ENCODE data around the gene NANOS1.

GRCh38 chr10:119041326-119041725, 11.8 kb downstream of the NANOS1 start:
- no peak for TF ChIP-seq EP300 (IDR thresholded peaks at IDR 0.05)
- no peak for TF ChIP-seq POLR2AphosphoS5 (IDR thresholded peaks at IDR 0.05)
- TF ChIP-seq POLR2A (IDR thresholded peaks at IDR 0.05), result no peak
- TF ChIP-seq, protein P1, sequence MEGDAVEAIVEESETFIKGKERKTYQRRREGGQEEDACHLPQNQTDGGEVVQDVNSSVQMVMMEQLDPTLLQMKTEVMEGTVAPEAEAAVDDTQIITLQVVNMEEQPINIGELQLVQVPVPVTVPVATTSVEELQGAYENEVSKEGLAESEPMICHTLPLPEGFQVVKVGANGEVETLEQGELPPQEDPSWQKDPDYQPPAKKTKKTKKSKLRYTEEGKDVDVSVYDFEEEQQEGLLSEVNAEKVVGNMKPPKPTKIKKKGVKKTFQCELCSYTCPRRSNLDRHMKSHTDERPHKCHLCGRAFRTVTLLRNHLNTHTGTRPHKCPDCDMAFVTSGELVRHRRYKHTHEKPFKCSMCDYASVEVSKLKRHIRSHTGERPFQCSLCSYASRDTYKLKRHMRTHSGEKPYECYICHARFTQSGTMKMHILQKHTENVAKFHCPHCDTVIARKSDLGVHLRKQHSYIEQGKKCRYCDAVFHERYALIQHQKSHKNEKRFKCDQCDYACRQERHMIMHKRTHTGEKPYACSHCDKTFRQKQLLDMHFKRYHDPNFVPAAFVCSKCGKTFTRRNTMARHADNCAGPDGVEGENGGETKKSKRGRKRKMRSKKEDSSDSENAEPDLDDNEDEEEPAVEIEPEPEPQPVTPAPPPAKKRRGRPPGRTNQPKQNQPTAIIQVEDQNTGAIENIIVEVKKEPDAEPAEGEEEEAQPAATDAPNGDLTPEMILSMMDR (IDR thresholded peaks at IDR 0.05), result no peak

Data from sigmoid colon (tissue), 4 donors.